Colonic mucosa (tissue), 4 donors: ENCODE measurements around the gene AMOT. TPM values are rescaled to one million over a fixed set of nuclear protein-coding genes. Genes with fewer than 3 reads are reported as not detected.

Source experiments
- DNase-seq: peaks from one replicate; pipeline ENCODE4 v3.0.0-alpha.2; 2020
- H3K27ac ChIP-seq: fragments of 200-600 bp; one replicate; pipeline ENCODE4 v1.8.0; 2021
- H3K27me3 ChIP-seq: fragments of 200-600 bp; one replicate; pipeline ENCODE4 v1.8.0; 2021
- H3K36me3 ChIP-seq: fragments of 200-600 bp; one replicate; pipeline ENCODE4 v1.8.0; 2021
- H3K4me1 ChIP-seq: fragments of 200-600 bp; one replicate; pipeline ENCODE4 v1.8.0; 2021; ENCODE audit warnings: mild to moderate bottlenecking
- H3K4me3 ChIP-seq: fragments of 200-600 bp; one replicate; pipeline ENCODE4 v1.8.0; 2021
- H3K9ac ChIP-seq, 2 donors: one replicate each; pipeline ENCODE4 v1.7.0; 2013; ENCODE audit warnings: control low read depth in 2 of 2, low read depth in 2 of 2, low read length in 2 of 2
- H3K9me3 ChIP-seq: fragments of 200-600 bp; one replicate; pipeline ENCODE4 v1.8.0; 2021
- intact Hi-C: fragments of 100-400 bp; cut with DNase I; formaldehyde crosslinking; loops from one replicate; pipeline ENCODE4 v1.14.1; 2022
- total RNA-seq, 2 donors: library from RNA; stranded (reverse); fragmentation: NEBNext Ultra II Directional in 1 of 2; extraction: Animal tissue kit (Norgen Biotek cat#: 25700) in 1 of 2; gene quantifications; one replicate each; pipeline ENCODE4 v1.2.1, GENCODE V29; 2021
- TF ChIP-seq, protein P1 (sequence below): fragments of 200-600 bp; IDR thresholded peaks from one replicate; pipeline ENCODE4 v1.8.0; 2022; ENCODE audit warnings: antibody characterized with exemption, mild to moderate bottlenecking
- donor health status: healthy.
- donor health status: DM: no; HTN: no; CAD: no.
- donor health status: DM: no; HTN: no; CAD: no.

The AMOT gene
- total RNA-seq, 2 donors from 2014 or later: 23.3 to 24.2 TPM

GRCh38 chrX:112832481-112833095, 8.0 kb downstream of the AMOT start:
- peak; percentile 72 for DNase-seq
- Histone ChIP-seq H3K9me3 (no peaks in the 10 kb centered on the region), H3K27ac (no peak overlapping the region), H3K36me3 (no peaks in the 10 kb centered on the region), H3K9ac (no peak overlapping the region), H3K27me3 (peaks cover 4% of the 10 kb centered on the region), H3K4me1 (no peaks in the 10 kb centered on the region), H3K4me3 (no peak overlapping the region)
- TF ChIP-seq, protein P1, sequence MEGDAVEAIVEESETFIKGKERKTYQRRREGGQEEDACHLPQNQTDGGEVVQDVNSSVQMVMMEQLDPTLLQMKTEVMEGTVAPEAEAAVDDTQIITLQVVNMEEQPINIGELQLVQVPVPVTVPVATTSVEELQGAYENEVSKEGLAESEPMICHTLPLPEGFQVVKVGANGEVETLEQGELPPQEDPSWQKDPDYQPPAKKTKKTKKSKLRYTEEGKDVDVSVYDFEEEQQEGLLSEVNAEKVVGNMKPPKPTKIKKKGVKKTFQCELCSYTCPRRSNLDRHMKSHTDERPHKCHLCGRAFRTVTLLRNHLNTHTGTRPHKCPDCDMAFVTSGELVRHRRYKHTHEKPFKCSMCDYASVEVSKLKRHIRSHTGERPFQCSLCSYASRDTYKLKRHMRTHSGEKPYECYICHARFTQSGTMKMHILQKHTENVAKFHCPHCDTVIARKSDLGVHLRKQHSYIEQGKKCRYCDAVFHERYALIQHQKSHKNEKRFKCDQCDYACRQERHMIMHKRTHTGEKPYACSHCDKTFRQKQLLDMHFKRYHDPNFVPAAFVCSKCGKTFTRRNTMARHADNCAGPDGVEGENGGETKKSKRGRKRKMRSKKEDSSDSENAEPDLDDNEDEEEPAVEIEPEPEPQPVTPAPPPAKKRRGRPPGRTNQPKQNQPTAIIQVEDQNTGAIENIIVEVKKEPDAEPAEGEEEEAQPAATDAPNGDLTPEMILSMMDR: no peak
- intact Hi-C loops: no loop called here

- H3K36me3 ChIP-seq: no peaks in the 10 kb centered on the region
- TF ChIP-seq, protein P1: no peak
- peaks cover 4% of the 10 kb centered on the region for H3K27me3 ChIP-seq
- no peak overlapping the region for H3K27ac ChIP-seq
- no peaks in the 10 kb centered on the region for H3K4me1 ChIP-seq
- DNase-seq: no peak
- no peak overlapping the region for H3K4me3 ChIP-seq
- H3K9me3 ChIP-seq: no peaks in the 10 kb centered on the region
- intact Hi-C loops: no loop called here
- no peak overlapping the region for H3K9ac ChIP-seq
Measured at GRCh38 chrX:112830540-112830939, 10.1 kb downstream of the AMOT start.

- no peak overlapping the region for H3K4me3 ChIP-seq
- DNase-seq: no peak
- peaks cover 4% of the 10 kb centered on the region for H3K27me3 ChIP-seq
- H3K9me3 ChIP-seq: no peaks in the 10 kb centered on the region
- intact Hi-C loops: no loop called here
- H3K9ac ChIP-seq: no peak overlapping the region
- TF ChIP-seq, protein P1: no peak
- H3K27ac ChIP-seq: no peak overlapping the region
- H3K4me1 ChIP-seq: no peaks in the 10 kb centered on the region
- H3K36me3 ChIP-seq: no peaks in the 10 kb centered on the region
Measured at GRCh38 chrX:112827292-112827903, 13.2 kb downstream of the AMOT start.

- H3K4me3 ChIP-seq: no peak overlapping the region
- TF ChIP-seq, protein P1: no peak
- intact Hi-C loops: no loop called here
- no peak overlapping the region for H3K9ac ChIP-seq
- H3K27me3 ChIP-seq: peaks cover 4% of the 10 kb centered on the region
- DNase-seq: no peak
- H3K36me3 ChIP-seq: no peaks in the 10 kb centered on the region
- H3K9me3 ChIP-seq: no peaks in the 10 kb centered on the region
- no peaks in the 10 kb centered on the region for H3K4me1 ChIP-seq
- no peak overlapping the region for H3K27ac ChIP-seq
Measured at GRCh38 chrX:112826023-112826422, 14.6 kb downstream of the AMOT start.

GRCh38 chrX:112822892-112823291, 17.7 kb downstream of the AMOT start:
- intact Hi-C loops: no loop called here
- TF ChIP-seq, protein P1: no peak
- Histone ChIP-seq H3K4me1 (no peaks in the 10 kb centered on the region), H3K36me3 (no peaks in the 10 kb centered on the region), H3K27ac (no peak overlapping the region), H3K9ac (no peak overlapping the region), H3K9me3 (no peaks in the 10 kb centered on the region), H3K4me3 (no peak overlapping the region), H3K27me3 (no peaks in the 10 kb centered on the region)
- no peak for DNase-seq
